Neuronal stem cell (in vitro differentiated cells): ENCODE measurements around the gene AIPL1.

Source experiments
- DNase-seq: peaks from one replicate; pipeline ENCODE4 v3.0.0-alpha.2; 2013; ENCODE audit warnings: low spot score
- H2AFZ ChIP-seq: one replicate; pipeline ENCODE4 v1.6.1; 2013; ENCODE audit warnings: mild to moderate bottlenecking, low read length, inconsistent platforms
- H2AK5ac ChIP-seq: 2 replicates; pipeline ENCODE4 v1.6.1; 2013; ENCODE audit warnings: low read depth, mild to moderate bottlenecking, inconsistent platforms, low read length, moderate library complexity, mixed read lengths
- H2BK120ac ChIP-seq: 2 replicates; pipeline ENCODE4 v1.6.1; 2013; ENCODE audit warnings: low read depth, mild to moderate bottlenecking, inconsistent platforms, low read length, moderate library complexity, mixed read lengths
- H2BK12ac ChIP-seq: one replicate; pipeline ENCODE4 v1.6.1; 2013; ENCODE audit warnings: low read length, inconsistent platforms
- H2BK15ac ChIP-seq: 2 replicates; pipeline ENCODE4 v1.6.1; 2013; ENCODE audit warnings: mild to moderate bottlenecking, low read length, inconsistent platforms, mixed read lengths
- H2BK5ac ChIP-seq: one replicate; pipeline ENCODE4 v1.6.1; 2013; ENCODE audit warnings: inconsistent platforms, mild to moderate bottlenecking, low read length, moderate library complexity
- H3K14ac ChIP-seq: one replicate; pipeline ENCODE4 v1.6.1; 2013; ENCODE audit warnings: low read length, inconsistent platforms
- H3K18ac ChIP-seq: 2 replicates; pipeline ENCODE4 v1.6.1; 2013; ENCODE audit warnings: low read length, inconsistent platforms
- H3K23ac ChIP-seq: 2 replicates; pipeline ENCODE4 v1.6.1; 2013; ENCODE audit warnings: low read depth, mild to moderate bottlenecking, mixed read lengths, low read length, inconsistent platforms; ENCODE audit not compliant: poor library complexity
- H3K27ac ChIP-seq: replicated peaks from 3 replicates; pipeline ENCODE4 v1.5.1; 2013; ENCODE audit warnings: low read length, inconsistent platforms
- H3K27me3 ChIP-seq, 3 experiments: 2 replicates each; pipeline ENCODE4 v1.6.1; 2013; ENCODE audit warnings: low read length in 3 of 3, mild to moderate bottlenecking in 2 of 3, inconsistent platforms in 1 of 3, low read depth in 1 of 3, mixed read lengths in 1 of 3, moderate library complexity in 1 of 3; ENCODE audit not compliant: control insufficient read depth in 3 of 3, insufficient read depth in 3 of 3
- H3K36me3 ChIP-seq, 2 donors: replicated peaks in 1 of 2; 2 replicates each; pipeline ENCODE4 v1.6.1; 2013; ENCODE audit warnings: low read length in 2 of 2; ENCODE audit not compliant: control insufficient read depth in 2 of 2, insufficient read depth in 2 of 2
- H3K4ac ChIP-seq: 2 replicates; pipeline ENCODE4 v1.6.1; 2013; ENCODE audit warnings: inconsistent platforms, mild to moderate bottlenecking, low read length, moderate library complexity
- H3K4me1 ChIP-seq, 2 donors: 1 replicate in 1 of 2; 2 replicates in 1 of 2; pipeline ENCODE4 v1.6.1; 2013; ENCODE audit warnings: low read length in 2 of 2, low read depth in 1 of 2; ENCODE audit not compliant: control insufficient read depth in 2 of 2, insufficient read depth in 1 of 2
- H3K4me2 ChIP-seq: one replicate; pipeline ENCODE4 v1.6.1; 2013; ENCODE audit warnings: mild to moderate bottlenecking, low read length, inconsistent platforms; ENCODE audit not compliant: insufficient read depth, poor library complexity, severe bottlenecking
- H3K4me3 ChIP-seq, 2 donors: 2 replicates each; pipeline ENCODE4 v1.5.1; 2013; ENCODE audit warnings: low read length in 2 of 2, mild to moderate bottlenecking in 2 of 2, inconsistent platforms in 1 of 2, moderate library complexity in 1 of 2
- H3K79me1 ChIP-seq: one replicate; pipeline ENCODE4 v1.6.1; 2013; ENCODE audit warnings: low read depth, mild to moderate bottlenecking, inconsistent platforms, low read length, moderate library complexity
- H3K9ac ChIP-seq: one replicate; pipeline ENCODE4 v1.6.1; 2013; ENCODE audit warnings: mild to moderate bottlenecking, low read depth, low read length, inconsistent platforms; ENCODE audit not compliant: poor library complexity
- H3K9me3 ChIP-seq, 2 donors: replicated peaks in 1 of 2; 2 replicates each; pipeline versions ENCODE3 to v1.6.1; 2013; ENCODE audit warnings: low read length in 2 of 2, mild to moderate bottlenecking in 2 of 2, inconsistent platforms in 1 of 2, low read depth in 1 of 2, mixed read lengths in 1 of 2, moderate library complexity in 1 of 2; ENCODE audit not compliant: control insufficient read depth in 2 of 2, insufficient read depth in 1 of 2
- H4K8ac ChIP-seq: one replicate; pipeline ENCODE4 v1.6.1; 2013; ENCODE audit warnings: low read depth, mild to moderate bottlenecking, inconsistent platforms, low read length, moderate library complexity
- H4K91ac ChIP-seq: one replicate; pipeline ENCODE4 v1.6.1; 2013; ENCODE audit warnings: low read length, low read depth, mild to moderate bottlenecking, inconsistent platforms; ENCODE audit not compliant: poor library complexity
- WGBS, 2 donors: extraction: QIAGEN DNeasy Blood & Tissue Kit; methylation state at CpG; one replicate each; pipeline ENCODE4 v1.1.7; 2013; ENCODE audit warnings: missing lambda C conversion rate in 2 of 2, mixed read lengths in 1 of 2; ENCODE audit not compliant: insufficient read length in 2 of 2, insufficient replicate concordance in 1 of 2; ENCODE audit errors: extremely low coverage in 2 of 2; 5-methylcytosine and 5-hydroxymethylcytosine counted together

The AIPL1 gene

DNA sequence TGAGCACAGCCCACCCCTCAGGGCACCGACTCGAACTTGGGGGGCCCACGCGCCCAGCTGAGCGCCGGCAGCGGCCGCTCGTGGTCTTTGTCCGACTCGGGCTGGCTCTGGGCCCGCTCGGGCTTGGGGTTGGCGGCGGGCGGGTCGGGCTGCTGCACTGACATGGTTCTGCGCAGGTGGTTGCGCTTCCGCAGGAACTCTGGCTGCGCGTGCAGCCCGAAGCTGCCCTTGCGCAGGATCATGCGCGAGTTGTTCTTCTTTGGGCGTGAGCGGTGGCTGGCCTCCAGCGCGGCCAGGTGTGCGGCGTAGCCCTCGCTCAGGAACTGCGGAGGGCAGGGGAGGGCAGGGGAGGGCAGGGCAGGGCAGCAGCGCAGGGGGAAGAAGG, 20.4 kb upstream of the AIPL1 start:
- peak overlapping the region; percentile 4 for H2BK15ac ChIP-seq
- H3K4me3 ChIP-seq = peak overlapping the region in 1 of 2 donors; percentile 75
- no CpG with 5 or more reads among the region's 35 CpGs for WGBS, 2 donors
- H4K8ac ChIP-seq = no peak overlapping the region
- no peaks in the 10 kb centered on the region for H3K79me1 ChIP-seq
- no peak overlapping the region for H3K27ac ChIP-seq
- H2AFZ ChIP-seq = peak overlapping the region; percentile 24
- no peak for DNase-seq
- no peaks in the 10 kb centered on the region for H3K9me3 ChIP-seq
- H4K91ac ChIP-seq = no peak overlapping the region
- H2AK5ac ChIP-seq = peak overlapping the region; percentile 13
- peak overlapping the region; percentile 99 for H2BK120ac ChIP-seq
- H2BK12ac ChIP-seq = peak overlapping the region; percentile 59
- peak overlapping the region; percentile 76 for H3K14ac ChIP-seq
- peaks cover 6 to 21% of the 10 kb centered on the region in 2 donors for H3K36me3 ChIP-seq
- no peaks in the 10 kb centered on the region for H3K27me3 ChIP-seq
- H3K9ac ChIP-seq = peak overlapping the region; percentile 85
- peak overlapping the region; percentile 79 for H3K4me2 ChIP-seq
- H3K18ac ChIP-seq = peak overlapping the region; percentile 97
- peak overlapping the region; percentile 44 for H3K23ac ChIP-seq
- H3K4ac ChIP-seq = peak overlapping the region; percentile 80
- peaks cover 21 to 29% of the 10 kb centered on the region in 2 donors for H3K4me1 ChIP-seq
- H2BK5ac ChIP-seq = peak overlapping the region; percentile 58

DNA sequence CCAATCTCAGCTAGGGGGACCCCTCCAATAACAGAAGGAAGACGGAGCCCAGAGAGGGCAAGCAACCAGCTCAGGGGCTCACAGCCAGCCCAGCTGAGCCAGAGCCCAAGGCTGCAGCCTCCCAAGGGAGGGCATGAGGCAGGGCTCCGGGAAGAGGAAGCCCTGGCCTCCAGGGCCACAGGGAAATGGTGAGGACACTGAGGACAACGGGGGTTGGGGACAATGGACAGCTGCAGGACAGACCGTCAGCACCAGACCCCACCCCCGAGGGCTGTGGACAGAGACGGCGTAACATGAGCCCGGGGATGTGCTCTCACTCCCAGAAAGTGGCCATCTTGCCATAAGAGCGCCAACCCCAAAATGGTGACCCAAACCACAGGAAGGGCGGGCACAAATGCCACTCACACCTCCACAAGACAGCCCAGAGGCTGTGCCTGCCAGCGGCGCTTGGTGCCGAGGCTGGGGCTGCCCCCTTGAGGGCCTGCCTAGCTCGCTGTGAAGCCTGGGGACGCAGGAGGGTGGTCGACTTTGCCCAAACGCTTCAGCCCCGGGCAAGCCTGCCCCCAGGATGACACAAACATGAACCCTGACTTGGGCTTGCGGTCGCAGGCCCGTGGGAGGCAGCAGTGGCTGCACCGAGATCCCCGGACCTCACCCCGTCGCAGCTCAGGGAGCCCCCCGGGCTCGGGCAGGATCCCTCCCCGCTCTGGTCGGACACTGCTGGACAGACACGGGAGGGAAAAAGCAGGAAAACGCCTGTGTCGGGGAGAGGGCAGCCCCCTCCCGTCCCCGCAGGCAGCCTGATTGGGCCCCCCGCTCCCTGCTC, 19.8 kb upstream of the AIPL1 start:
- H3K4me3 ChIP-seq = peak overlapping the region in 1 of 2 donors; percentile 75
- H3K23ac ChIP-seq = peak overlapping the region; percentile 44
- H3K4ac ChIP-seq = peak overlapping the region; percentile 80
- H2BK5ac ChIP-seq = peak overlapping the region; percentile 58
- H3K27me3 ChIP-seq = no peaks in the 10 kb centered on the region
- no peak overlapping the region for H4K8ac ChIP-seq
- no peak for DNase-seq
- peak overlapping the region; percentile 99 for H2BK120ac ChIP-seq
- H3K18ac ChIP-seq = peak overlapping the region; percentile 97
- peak overlapping the region; percentile 85 for H3K9ac ChIP-seq
- H2BK15ac ChIP-seq = peak overlapping the region; percentile 4
- H3K79me1 ChIP-seq = no peaks in the 10 kb centered on the region
- peak overlapping the region; percentile 13 for H2AK5ac ChIP-seq
- H3K9me3 ChIP-seq = no peaks in the 10 kb centered on the region
- H3K14ac ChIP-seq = peak overlapping the region; percentile 76
- no CpG with 5 or more reads among the region's 35 CpGs for whole genome bisulfite sequencing, 2 donors
- no peak overlapping the region for H3K27ac ChIP-seq
- peak overlapping the region; percentile 79 for H3K4me2 ChIP-seq
- H2BK12ac ChIP-seq = peak overlapping the region; percentile 59
- H2AFZ ChIP-seq = peak overlapping the region; percentile 24
- peaks cover 11 to 27% of the 10 kb centered on the region in 2 donors for H3K36me3 ChIP-seq
- H3K4me1 ChIP-seq = peaks cover 21 to 35% of the 10 kb centered on the region in 2 donors
- H4K91ac ChIP-seq = no peak overlapping the region

DNA sequence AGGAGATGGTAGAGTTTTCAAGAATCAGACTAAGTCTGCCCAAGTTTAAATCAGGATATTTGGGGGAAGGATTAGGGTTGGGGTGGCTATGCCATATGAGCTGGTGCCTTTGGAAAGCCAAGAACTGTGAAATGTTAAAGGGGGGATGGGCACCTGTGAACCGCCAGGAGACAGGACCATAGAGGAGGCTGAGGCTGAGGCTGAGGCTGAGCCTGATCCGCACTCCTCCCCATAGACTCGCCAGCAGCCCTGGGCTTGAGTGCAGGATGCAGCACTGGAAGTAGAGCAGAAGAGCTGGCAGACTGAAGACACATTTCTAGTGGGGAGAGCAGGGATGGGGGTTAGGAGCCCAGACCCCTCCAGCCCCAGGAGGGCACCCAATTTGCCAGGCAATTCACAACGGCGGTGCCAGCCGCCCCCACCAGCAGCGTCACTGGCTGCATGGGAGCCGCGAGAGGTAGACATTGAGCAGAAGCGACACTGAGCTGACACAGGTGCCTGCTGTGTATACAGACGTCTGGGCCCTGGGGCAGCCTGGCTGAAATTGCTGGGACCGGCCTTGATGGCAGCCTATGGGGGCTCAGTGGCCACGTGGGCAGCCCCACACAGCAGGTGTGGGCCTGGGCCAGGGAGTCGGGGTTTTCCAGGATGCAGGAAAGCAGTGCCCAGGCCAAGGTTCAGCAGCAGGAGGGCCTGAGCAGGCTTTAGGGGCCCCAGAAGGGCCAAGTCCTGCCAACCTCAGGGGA, 18.5 kb upstream of the AIPL1 start:
- H3K4me1 ChIP-seq = peaks cover 21 to 40% of the 10 kb centered on the region in 2 donors
- no peaks in the 10 kb centered on the region for H3K79me1 ChIP-seq
- no peak for DNase-seq
- H2BK120ac ChIP-seq = no peak overlapping the region
- no peak overlapping the region for H2AFZ ChIP-seq
- H3K4me3 ChIP-seq = no peak overlapping the region
- H4K8ac ChIP-seq = no peak overlapping the region
- no peak overlapping the region for H3K4me2 ChIP-seq
- no peaks in the 10 kb centered on the region for H3K27me3 ChIP-seq
- H4K91ac ChIP-seq = no peak overlapping the region
- peak overlapping the region; percentile 13 for H2AK5ac ChIP-seq
- peak overlapping the region; percentile 88 for H3K18ac ChIP-seq
- peak overlapping the region; percentile 59 for H2BK5ac ChIP-seq
- H3K4ac ChIP-seq = peak overlapping the region; percentile 43
- no CpG with 5 or more reads among the region's 14 CpGs for WGBS, 2 donors
- H3K9me3 ChIP-seq = no peaks in the 10 kb centered on the region
- H3K36me3 ChIP-seq = peaks cover 24 to 40% of the 10 kb centered on the region in 2 donors
- peak overlapping the region; percentile 94 for H3K14ac ChIP-seq
- peak overlapping the region; percentile 35 for H2BK12ac ChIP-seq
- H3K23ac ChIP-seq = no peak overlapping the region
- peak overlapping the region; percentile 38 for H3K9ac ChIP-seq
- H2BK15ac ChIP-seq = peak overlapping the region; percentile 79
- no peak overlapping the region for H3K27ac ChIP-seq
